HepG2 (cell line): ENCODE measurements around the gene TSGA10. TPM values are rescaled to one million over a fixed set of nuclear protein-coding genes. Genes with fewer than 3 reads are reported as not detected.
A peak's percentile ranks its signal among the peaks of the same experiment; 100 is the strongest.

Experiments
- BCL6 ChIP-seq: IDR thresholded peaks from 2 replicates; pipeline ENCODE4 v1.6.1; 2016; ENCODE audit warnings: missing genetic modification reagents, missing compliant biosample characterization
- FOSL2 ChIP-seq: sonication (generic); formaldehyde crosslinking; IDR thresholded peaks from 2 replicates; pipeline ENCODE4 v1.4.0; 2020; ENCODE audit warnings: missing genetic modification reagents
- GPBP1L1 ChIP-seq: sonication (generic); formaldehyde crosslinking; IDR thresholded peaks from 2 replicates; pipeline ENCODE4 v1.5.0; 2020; ENCODE audit warnings: mild to moderate bottlenecking, missing genetic modification reagents
- HDAC1 ChIP-seq: sonication (generic); formaldehyde crosslinking; IDR thresholded peaks from 2 replicates; pipeline ENCODE4 v1.5.1; 2020; ENCODE audit warnings: mild to moderate bottlenecking, missing genetic modification reagents
- HIVEP1 ChIP-seq: sonication (generic); formaldehyde crosslinking; IDR thresholded peaks from 2 replicates; pipeline ENCODE4 v1.4.0; 2020; ENCODE audit warnings: mild to moderate bottlenecking, missing genetic modification reagents
- HNRNPL ChIP-seq: fragments of 200-400 bp; formaldehyde crosslinking; IDR thresholded peaks from 2 replicates; pipeline ENCODE4 v1.6.1; 2017; ENCODE audit warnings: mild to moderate bottlenecking, low read depth, low read length
- JUNB ChIP-seq: sonication (generic); formaldehyde crosslinking; IDR thresholded peaks from 2 replicates; pipeline ENCODE4 v1.8.0; 2022; ENCODE audit warnings: missing genetic modification reagents, mild to moderate bottlenecking, borderline replicate concordance
- KMT2A ChIP-seq: sonication (generic); formaldehyde crosslinking; IDR thresholded peaks from 2 replicates; pipeline ENCODE4 v1.4.0; 2020; ENCODE audit warnings: missing genetic modification reagents
- NFIB ChIP-seq: sonication (generic); formaldehyde crosslinking; IDR thresholded peaks from 2 replicates; pipeline ENCODE4 v1.9.0; 2021; ENCODE audit warnings: missing genetic modification reagents, mild to moderate bottlenecking, borderline replicate concordance
- NFIC ChIP-seq: IDR thresholded peaks from 2 replicates; pipeline ENCODE4 v1.6.1; 2012; ENCODE audit warnings: mild to moderate bottlenecking, low read length, inconsistent platforms
- PREB ChIP-seq: sonication (generic); formaldehyde crosslinking; IDR thresholded peaks from 2 replicates; pipeline ENCODE4 v1.4.0; 2020; ENCODE audit warnings: missing genetic modification reagents
- SMYD3 ChIP-seq: sonication (generic); formaldehyde crosslinking; IDR thresholded peaks from 2 replicates; pipeline ENCODE4 v1.8.1; 2023; ENCODE audit warnings: mild to moderate bottlenecking, missing genetic modification reagents
- STAG1 ChIP-seq: sonication (generic); formaldehyde crosslinking; IDR thresholded peaks from 2 replicates; pipeline ENCODE4 v1.4.0; 2020; ENCODE audit warnings: missing genetic modification reagents
- THYN1 ChIP-seq: sonication (generic); formaldehyde crosslinking; IDR thresholded peaks from 2 replicates; pipeline ENCODE4 v1.8.1; 2023; ENCODE audit warnings: low read depth, mild to moderate bottlenecking, moderate library complexity, missing genetic modification reagents, borderline replicate concordance
- ZC3H13 ChIP-seq: sonication (generic); formaldehyde crosslinking; IDR thresholded peaks from 2 replicates; pipeline ENCODE4 v1.8.1; 2023; ENCODE audit warnings: mild to moderate bottlenecking, missing genetic modification reagents, moderate library complexity
- ZFP36L1 ChIP-seq: sonication (generic); formaldehyde crosslinking; IDR thresholded peaks from 2 replicates; pipeline ENCODE4 v1.8.0; 2022; ENCODE audit warnings: mild to moderate bottlenecking, missing genetic modification reagents, moderate library complexity
- ZNF205 ChIP-seq: IDR thresholded peaks from 2 replicates; pipeline ENCODE4 v1.6.1; 2018; ENCODE audit warnings: missing biosample characterization, missing genetic modification reagents
- ZNF343 ChIP-seq: sonication (generic); formaldehyde crosslinking; IDR thresholded peaks from 2 replicates; pipeline ENCODE4 v1.4.0; 2020; ENCODE audit warnings: mild to moderate bottlenecking, missing genetic modification reagents
- ZNF446 ChIP-seq: sonication (generic); formaldehyde crosslinking; IDR thresholded peaks from 2 replicates; pipeline ENCODE4 v1.5.0; 2020; ENCODE audit warnings: mild to moderate bottlenecking, missing genetic modification reagents
- ZNF549 ChIP-seq: sonication (generic); formaldehyde crosslinking; IDR thresholded peaks from 2 replicates; pipeline ENCODE4 v1.5.0; 2020; ENCODE audit warnings: missing genetic modification reagents
- ZNF558 ChIP-seq: sonication (generic); formaldehyde crosslinking; IDR thresholded peaks from 2 replicates; pipeline ENCODE4 v1.9.0; 2022; ENCODE audit warnings: mild to moderate bottlenecking, missing genetic modification reagents, borderline replicate concordance
- ZNF746 ChIP-seq: sonication (generic); formaldehyde crosslinking; IDR thresholded peaks from 2 replicates; pipeline ENCODE4 v1.8.0; 2022; ENCODE audit warnings: mild to moderate bottlenecking, missing genetic modification reagents
- polyA plus RNA-seq, 8 experiments: library from polyadenylated mRNA; depleted of rRNA in 3 of 8; stranded (reverse) in 7 of 8; unstranded in 1 of 8; fragments of >200 nt; fragmentation: Illumina TruSeq in 4 of 8; extraction: Trizol in 4 of 8; gene quantifications; 2 replicates each; pipeline versions ENCODE4 v1.2.1 to v1.2.3, GENCODE V29; 2011 to 2016; ENCODE audit warnings: low read depth in 4 of 8, missing spikeins in 1 of 8, mixed read lengths in 1 of 8; ENCODE audit not compliant: insufficient read depth in 1 of 8
- total RNA-seq, 5 experiments: library from RNA; depleted of rRNA; stranded (reverse); fragments of >200 nt; fragmentation: Illumina TruSeq; extraction: Trizol; gene quantifications; 2 replicates each; pipeline ENCODE4 v1.2.3, GENCODE V29; 2016; ENCODE audit warnings: low read depth in 1 of 5
- TF ChIP-seq, protein P1 (sequence below): sonication (generic); formaldehyde crosslinking; IDR thresholded peaks from 2 replicates; pipeline ENCODE4 v1.5.1; 2020; ENCODE audit warnings: mild to moderate bottlenecking, moderate library complexity, missing genetic modification reagents
- TF ChIP-seq, protein P2 (sequence below): sonication (generic); formaldehyde crosslinking; IDR thresholded peaks from 2 replicates; pipeline ENCODE4 v1.8.0; 2022; ENCODE audit warnings: missing genetic modification reagents, mild to moderate bottlenecking, moderate library complexity, borderline replicate concordance

Gene TSGA10
- total and polyA plus RNA-seq, 2 of the 13 experiments (the other 11 are each of a cell fraction or from before 2014, with no cell fraction given), result 4.7 to 13.1 TPM

GRCh38 chr2:99141110-99142108 is 13.3 kb downstream of the TSGA10 start, which contains the start of gene C2orf15 (continued):
- TF ChIP-seq ZNF446 (CRISPR knock-in tag), result 0 out of 2 replicates have a peak, but pooled peaks have one; percentile 45
- peak; percentile 62; the same call in 1 of the 2 replicates for TF ChIP-seq ZNF746
- no peak for TF ChIP-seq PREB (CRISPR knock-in tag)
- no peak; the same call in 1 of the 2 replicates for TF ChIP-seq STAG1
- no peak for TF ChIP-seq JUNB
- no peak for TF ChIP-seq THYN1
- 0 out of 2 replicates have a peak, but pooled peaks have one; percentile 71 for TF ChIP-seq SMYD3 (CRISPR knock-in tag)
- TF ChIP-seq ZNF343 (CRISPR knock-in tag), result peak; percentile 94
- TF ChIP-seq BCL6 (CRISPR knock-in tag), result 0 out of 2 replicates have a peak, but pooled peaks have one; percentile 8
- 0 out of 2 replicates have a peak, but pooled peaks have one; percentile 5 for TF ChIP-seq ZNF205
- TF ChIP-seq HNRNPL, result no peak
- TF ChIP-seq FOSL2, result no peak; the same call in 1 of the 2 replicates
- peak; percentile 70 for TF ChIP-seq KMT2A (CRISPR knock-in tag)
- TF ChIP-seq, protein P1, sequence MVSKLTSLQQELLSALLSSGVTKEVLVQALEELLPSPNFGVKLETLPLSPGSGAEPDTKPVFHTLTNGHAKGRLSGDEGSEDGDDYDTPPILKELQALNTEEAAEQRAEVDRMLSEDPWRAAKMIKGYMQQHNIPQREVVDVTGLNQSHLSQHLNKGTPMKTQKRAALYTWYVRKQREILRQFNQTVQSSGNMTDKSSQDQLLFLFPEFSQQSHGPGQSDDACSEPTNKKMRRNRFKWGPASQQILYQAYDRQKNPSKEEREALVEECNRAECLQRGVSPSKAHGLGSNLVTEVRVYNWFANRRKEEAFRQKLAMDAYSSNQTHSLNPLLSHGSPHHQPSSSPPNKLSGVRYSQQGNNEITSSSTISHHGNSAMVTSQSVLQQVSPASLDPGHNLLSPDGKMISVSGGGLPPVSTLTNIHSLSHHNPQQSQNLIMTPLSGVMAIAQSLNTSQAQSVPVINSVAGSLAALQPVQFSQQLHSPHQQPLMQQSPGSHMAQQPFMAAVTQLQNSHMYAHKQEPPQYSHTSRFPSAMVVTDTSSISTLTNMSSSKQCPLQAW, result peak; percentile 92
- TF ChIP-seq ZFP36L1 (CRISPR knock-in tag), result peak; percentile 95
- no peak for TF ChIP-seq NFIB
- TF ChIP-seq ZNF558, result peak; percentile 65; the same call in 1 of the 2 replicates
- TF ChIP-seq ZNF549 (CRISPR knock-in tag), result no peak
- TF ChIP-seq, protein P2, sequence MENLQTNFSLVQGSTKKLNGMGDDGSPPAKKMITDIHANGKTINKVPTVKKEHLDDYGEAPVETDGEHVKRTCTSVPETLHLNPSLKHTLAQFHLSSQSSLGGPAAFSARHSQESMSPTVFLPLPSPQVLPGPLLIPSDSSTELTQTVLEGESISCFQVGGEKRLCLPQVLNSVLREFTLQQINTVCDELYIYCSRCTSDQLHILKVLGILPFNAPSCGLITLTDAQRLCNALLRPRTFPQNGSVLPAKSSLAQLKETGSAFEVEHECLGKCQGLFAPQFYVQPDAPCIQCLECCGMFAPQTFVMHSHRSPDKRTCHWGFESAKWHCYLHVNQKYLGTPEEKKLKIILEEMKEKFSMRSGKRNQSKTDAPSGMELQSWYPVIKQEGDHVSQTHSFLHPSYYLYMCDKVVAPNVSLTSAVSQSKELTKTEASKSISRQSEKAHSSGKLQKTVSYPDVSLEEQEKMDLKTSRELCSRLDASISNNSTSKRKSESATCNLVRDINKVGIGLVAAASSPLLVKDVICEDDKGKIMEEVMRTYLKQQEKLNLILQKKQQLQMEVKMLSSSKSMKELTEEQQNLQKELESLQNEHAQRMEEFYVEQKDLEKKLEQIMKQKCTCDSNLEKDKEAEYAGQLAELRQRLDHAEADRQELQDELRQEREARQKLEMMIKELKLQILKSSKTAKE (CRISPR knock-in tag), result 0 out of 2 replicates have a peak, but pooled peaks have one; percentile 40
- no peak for TF ChIP-seq NFIC
- TF ChIP-seq HIVEP1 (CRISPR knock-in tag), result peak; percentile 63; the same call in 1 of the 2 replicates
- TF ChIP-seq GPBP1L1 (CRISPR knock-in tag), result no peak
- peak; percentile 78 for TF ChIP-seq HDAC1 (CRISPR knock-in tag)
- peak; percentile 95 for TF ChIP-seq ZC3H13 (CRISPR knock-in tag)
